HUDEP-2 (cell line): ENCODE measurements around the gene RBP7.
"Not testable (repeated sequence)": the region's sequence is repeated elsewhere in the genome, so short reads cannot be mapped to it uniquely, and the experiment has no call there.

ENCODE experiments used
- DNase-seq, 76 experiments: peaks; one replicate each; lab custom pipeline; 2025; ENCODE audit not compliant: unreplicated experiment in 76 of 76; lab: John Stamatoyannopoulos, UW

Gene RBP7

GRCh38 chr1:10028956-10029500 is 32.0 kb downstream of the RBP7 start:
- not testable (repeated sequence) for DNase-seq

DNA sequence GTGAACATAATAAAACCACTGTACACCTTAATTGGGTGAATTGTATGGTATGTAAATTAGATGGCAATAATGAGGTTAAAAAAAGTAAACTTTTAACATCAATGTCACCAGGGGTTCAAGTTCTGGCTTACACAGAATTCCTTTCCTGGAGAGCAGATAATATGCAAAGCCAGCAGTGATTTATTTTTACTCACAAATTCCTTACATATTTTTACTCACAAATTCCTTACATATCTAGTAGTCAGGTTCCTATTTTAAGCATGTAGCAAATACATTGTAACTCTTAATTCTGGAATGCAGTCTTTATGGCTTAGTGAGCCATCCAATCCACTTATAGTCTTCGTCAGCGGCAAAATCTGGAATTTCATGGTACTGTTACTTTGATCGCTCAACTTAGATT is 34.4 kb downstream of the RBP7 start:
- no peak for DNase-seq

- peak; percentile 45 to 98 (median 95) for DNase-seq
These were observed 35.7 kb downstream of the RBP7 start, which contains the start of gene UBE4B for GRCh38 chr1:10032590-10033358. Gene UBE4B, plus strand, starts transcription at chr1:10032958. Its CDS starts 713 bp downstream, at chr1:10033671.

- DNase-seq: peak in 23 of 76 experiments; percentile 7 to 59 (median 30)
These were observed 36.4 kb downstream of the RBP7 start for GRCh38 chr1:10033359-10033845.

DNA sequence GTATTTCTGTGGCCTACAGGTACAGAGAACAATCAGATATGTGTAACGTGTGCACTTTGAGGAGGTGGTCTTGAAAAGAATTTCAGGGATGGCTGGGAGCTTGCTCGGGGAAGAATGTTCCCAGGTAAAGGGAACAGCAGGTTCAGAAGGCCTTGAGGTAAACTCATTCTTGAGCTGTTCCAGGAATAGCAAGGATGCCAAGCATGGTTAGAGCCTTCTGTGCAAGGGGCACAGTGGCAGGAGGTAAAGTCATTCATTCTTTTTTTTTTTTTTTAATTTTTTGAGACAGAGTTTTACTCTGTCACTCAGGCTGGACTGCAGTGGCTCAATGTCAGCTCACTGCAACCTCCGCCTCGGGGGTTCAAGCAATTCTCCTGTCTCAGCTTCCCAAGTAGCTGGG is 45.7 kb downstream of the RBP7 start:
- DNase-seq: no peak

- peak in 45 of 76 experiments; percentile 3 to 62 (median 32) for DNase-seq
These were observed 48.7 kb downstream of the RBP7 start for GRCh38 chr1:10045480-10046355.

GRCh38 chr1:10046356-10047085 is 49.5 kb downstream of the RBP7 start:
- DNase-seq: peak in 5 of 76 experiments; percentile 4 to 20 (median 9)

- no peak for DNase-seq
These were observed 51.6 kb downstream of the RBP7 start for GRCh38 chr1:10048601-10049000.

DNA sequence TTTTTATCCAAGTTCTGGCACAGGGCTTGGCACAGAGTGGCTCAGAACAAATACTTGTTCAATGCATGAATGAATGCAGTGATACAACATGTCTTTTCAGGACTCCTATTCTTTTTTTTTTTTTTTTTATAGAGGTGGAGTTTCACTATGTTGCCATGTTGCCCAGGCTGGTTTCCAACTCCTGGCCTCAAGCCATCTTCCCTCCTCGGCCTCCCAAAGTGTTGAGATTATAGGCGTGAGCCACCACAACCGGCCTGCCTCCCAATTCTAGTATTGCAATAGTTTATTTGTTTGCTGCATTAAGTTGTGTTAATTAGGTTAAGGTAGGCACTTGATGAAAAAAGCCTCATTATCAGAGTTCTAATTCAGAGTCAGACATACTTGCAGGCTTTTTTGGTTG is 53.6 kb downstream of the RBP7 start:
- DNase-seq: peak in 3 of 76 experiments; percentile 11 to 16 (median 14)

DNA sequence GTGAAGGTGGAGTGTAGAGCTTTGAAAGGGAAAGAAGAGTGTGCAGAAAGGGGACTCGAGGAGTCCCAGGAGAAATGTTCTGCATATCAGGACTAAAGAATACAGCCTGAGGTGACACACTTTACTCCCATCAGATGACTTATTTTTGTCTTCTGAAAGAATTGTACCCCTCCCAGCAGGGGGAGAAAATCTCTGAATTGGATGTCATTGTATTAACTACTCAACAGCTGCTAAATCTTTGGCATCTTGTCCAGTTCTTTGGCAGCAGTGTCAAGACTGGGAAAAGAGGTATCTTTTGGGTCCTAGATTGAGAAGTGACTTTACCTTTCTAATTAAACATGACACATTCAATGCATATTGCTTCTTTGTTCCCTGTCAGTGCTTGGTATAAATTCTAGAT is 54.6 kb downstream of the RBP7 start:
- DNase-seq: no peak

- DNase-seq: no peak
These were observed 55.3 kb downstream of the RBP7 start for GRCh38 chr1:10052347-10052746.

GRCh38 chr1:10054465-10054864 is 57.4 kb downstream of the RBP7 start:
- DNase-seq: no peak

GRCh38 chr1:10056599-10056987 is 59.6 kb downstream of the RBP7 start:
- DNase-seq: no peak

- DNase-seq: peak in 9 of 76 experiments; percentile 4 to 32 (median 11)
These were observed 60.3 kb downstream of the RBP7 start for GRCh38 chr1:10057343-10057742.

DNA sequence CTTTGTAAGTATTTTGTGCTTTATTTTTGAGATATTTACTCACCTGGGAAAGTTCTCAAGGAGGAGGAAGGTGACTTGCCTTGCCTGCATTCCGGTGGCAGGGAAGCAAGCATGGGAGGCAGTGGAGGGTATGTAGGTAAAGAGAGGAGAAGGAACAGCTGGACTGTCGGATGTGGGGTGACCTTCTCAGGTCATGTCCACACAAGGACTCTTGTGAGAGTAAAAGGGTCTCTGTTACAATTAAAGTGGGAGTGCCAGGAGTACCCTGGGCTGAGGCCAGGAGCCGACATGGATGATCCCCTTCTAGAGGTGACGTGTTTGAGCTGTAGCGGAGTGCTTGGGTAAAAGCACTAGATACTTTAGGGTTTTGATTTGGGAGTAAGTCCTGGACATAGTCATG is 60.8 kb downstream of the RBP7 start:
- no peak for DNase-seq

- DNase-seq: no peak
These were observed 62.3 kb downstream of the RBP7 start for GRCh38 chr1:10059342-10059718.

- no peak for DNase-seq
These were observed 63.5 kb downstream of the RBP7 start for GRCh38 chr1:10060311-10061100.

DNA sequence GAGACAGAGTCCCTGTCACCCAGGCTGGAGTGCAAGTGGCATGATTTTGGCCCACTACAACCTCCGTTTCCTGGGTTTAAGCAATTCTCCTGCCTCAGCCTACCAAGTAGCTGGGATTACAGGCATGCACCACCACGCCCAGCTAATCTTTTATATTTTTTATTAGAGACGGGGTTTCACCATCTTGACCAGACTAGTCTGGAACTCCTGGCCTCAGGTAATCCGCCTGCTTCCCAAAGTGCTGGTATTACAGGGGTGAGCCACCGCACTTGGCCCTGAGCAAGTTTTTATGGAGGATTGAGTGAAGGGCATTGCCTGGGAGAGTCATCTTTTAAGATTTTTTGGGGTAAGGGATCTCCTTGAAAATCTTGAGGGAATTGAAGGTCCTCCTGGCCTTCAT is 64.2 kb downstream of the RBP7 start:
- no peak for DNase-seq

- no peak for DNase-seq
These were observed 66.8 kb downstream of the RBP7 start for GRCh38 chr1:10063878-10064277.
